ENCODE measurements around the gene MARCHF3. TPM values are rescaled to one million over a fixed set of nuclear protein-coding genes. Genes with fewer than 3 reads are reported as not detected.
"Not testable (repeated sequence)": the region's sequence is repeated elsewhere in the genome, so short reads cannot be mapped to it uniquely, and the experiment has no call there.

Gene MARCHF3
- polyA plus RNA-seq, 10 donors: 6.6 to 13.8 (median 9.4) TPM

GRCh38 chr5:126877602-126878001 lies 152.8 kb downstream of the MARCHF3 start:
- DNase-seq: no peak

GRCh38 chr5:126875303-126875785 lies 155.0 kb downstream of the MARCHF3 start:
- no peak for DNase-seq

GRCh38 chr5:126872561-126873354 lies 157.6 kb downstream of the MARCHF3 start:
- DNase-seq: peak in 1 of 3 donors; percentile 60

- DNase-seq: no peak
Measured at GRCh38 chr5:126871441-126871840, 158.9 kb downstream of the MARCHF3 start.

GRCh38 chr5:126869005-126869451 lies 161.3 kb downstream of the MARCHF3 start:
- DNase-seq: peak in 1 of 3 donors; percentile 86

- DNase-seq: no peak
Measured at GRCh38 chr5:126868338-126869004, 161.9 kb downstream of the MARCHF3 start.

GRCh38 chr5:126866851-126867636 lies 163.3 kb downstream of the MARCHF3 start:
- DNase-seq: no peak

GRCh38 chr5:126865299-126865698 lies 165.1 kb downstream of the MARCHF3 start:
- peak in 1 of 3 donors; percentile 72 for DNase-seq

- peak in 1 of 3 donors; percentile 66 for DNase-seq
Measured at GRCh38 chr5:126864042-126864688, 166.2 kb downstream of the MARCHF3 start.

GRCh38 chr5:126863402-126863801 lies 167.0 kb downstream of the MARCHF3 start:
- DNase-seq: no peak

GRCh38 chr5:126858441-126858840 lies 171.9 kb downstream of the MARCHF3 start:
- DNase-seq: no peak

- DNase-seq: peak in 1 of 3 donors; percentile 80
Measured at GRCh38 chr5:126857472-126858410, 172.6 kb downstream of the MARCHF3 start.

- no peak for DNase-seq
Measured at GRCh38 chr5:126855266-126855665, 175.1 kb downstream of the MARCHF3 start.

GRCh38 chr5:126854526-126855110 lies 175.7 kb downstream of the MARCHF3 start:
- no peak for DNase-seq

- DNase-seq: not testable (repeated sequence)
Measured at GRCh38 chr5:126853541-126854307, 176.6 kb downstream of the MARCHF3 start.

- DNase-seq: peak in 1 of 3 donors; percentile 62
Measured at GRCh38 chr5:126852841-126853271, 177.5 kb downstream of the MARCHF3 start.

- DNase-seq: peak; percentile 55 to 93 (median 83)
Measured at GRCh38 chr5:126852091-126852571, 178.2 kb downstream of the MARCHF3 start.

- peak; percentile 70 to 96 (median 89) for DNase-seq
Measured at GRCh38 chr5:126851501-126852011, 178.8 kb downstream of the MARCHF3 start.

Measured in muscle of back (tissue), 11 donors.